Hepatocyte (in vitro differentiated cells): ENCODE data around the gene ALKBH4. TPM values are rescaled to one million over a fixed set of nuclear protein-coding genes. Genes with fewer than 3 reads are reported as not detected.
A peak's percentile ranks its signal among the peaks of the same experiment; 100 is the strongest.
"Not testable (repeated sequence)": the region's sequence is repeated elsewhere in the genome, so short reads cannot be mapped to it uniquely, and the experiment has no call there.

ENCODE experiments used
- DNase-seq: peaks from one replicate; pipeline ENCODE4 v3.0.0-alpha.2; 2016; ENCODE audit warnings: low spot score
- H2AFZ ChIP-seq: fragments of 200-600 bp; sonication (generic); 2 replicates; pipeline ENCODE4 v1.6.0; 2016; ENCODE audit warnings: antibody characterized with exemption, mild to moderate bottlenecking
- H3K27ac ChIP-seq: fragments of 200-600 bp; sonication (generic); 2 replicates; pipeline ENCODE4 v1.5.1; 2016; ENCODE audit warnings: mild to moderate bottlenecking
- H3K27me3 ChIP-seq: fragments of 200-600 bp; sonication (generic); 2 replicates; pipeline ENCODE4 v1.6.1; 2016
- H3K36me3 ChIP-seq: fragments of 200-600 bp; sonication (generic); replicated peaks from 2 replicates; pipeline ENCODE4 v1.5.1; 2016; ENCODE audit warnings: low read depth; ENCODE audit not compliant: insufficient read depth
- H3K4me1 ChIP-seq: fragments of 200-600 bp; sonication (generic); 2 replicates; pipeline ENCODE4 v1.5.1; 2016; ENCODE audit warnings: mild to moderate bottlenecking, moderate library complexity; ENCODE audit not compliant: insufficient read depth
- H3K4me2 ChIP-seq: fragments of 200-600 bp; sonication (generic); 2 replicates; pipeline ENCODE4 v1.6.0; 2016
- H3K4me3 ChIP-seq: fragments of 200-600 bp; sonication (generic); 2 replicates; pipeline ENCODE4 v1.5.1; 2016; ENCODE audit warnings: mild to moderate bottlenecking
- H3K79me2 ChIP-seq: fragments of 200-600 bp; sonication (generic); 2 replicates; pipeline ENCODE4 v1.6.0; 2017; ENCODE audit warnings: mild to moderate bottlenecking
- H3K9me2 ChIP-seq: fragments of 200-600 bp; sonication (generic); replicated peaks from 2 replicates; pipeline ENCODE4 v1.6.0; 2017; ENCODE audit warnings: mild to moderate bottlenecking; ENCODE audit not compliant: insufficient read depth
- H3K9me3 ChIP-seq: fragments of 200-600 bp; sonication (generic); 2 replicates; pipeline ENCODE4 v1.5.1; 2016; ENCODE audit warnings: low read depth, mild to moderate bottlenecking
- H4K20me1 ChIP-seq: fragments of 200-600 bp; sonication (generic); 2 replicates; pipeline ENCODE4 v1.6.0; 2016; ENCODE audit warnings: mild to moderate bottlenecking; ENCODE audit not compliant: insufficient read depth, poor library complexity, severe bottlenecking
- EZH2 ChIP-seq: fragments of 200-600 bp; sonication (generic); IDR thresholded peaks from 2 replicates; pipeline ENCODE4 v1.6.1; 2016; ENCODE audit warnings: antibody characterized with exemption, mild to moderate bottlenecking, borderline replicate concordance
- EZH2phosphoT487 ChIP-seq: fragments of 200-600 bp; sonication (generic); IDR thresholded peaks from one replicate; pipeline ENCODE4 v1.6.1; 2018; ENCODE audit warnings: antibody characterized with exemption, mild to moderate bottlenecking, low read depth, moderate library complexity; ENCODE audit not compliant: unreplicated experiment, severe bottlenecking
- WGBS: methylation state at CpG from one replicate; pipeline ENCODE4 v1.1.6; 2016; ENCODE audit warnings: low lambda C conversion rate; ENCODE audit errors: missing lambda C conversion rate; 5-methylcytosine and 5-hydroxymethylcytosine counted together
- polyA plus RNA-seq: library from polyadenylated mRNA; unstranded; fragments of >200 nt; fragmentation: Nextera tagmentation; extraction: Ambion mirVana; gene quantifications from 2 replicates; pipeline ENCODE4 v1.2.1, GENCODE V29; 2016
- total RNA-seq: library from RNA; depleted of rRNA; stranded (reverse); fragments of >200 nt; gene quantifications from 2 replicates; pipeline ENCODE4 v1.2.3, GENCODE V29; 2014
- TF ChIP-seq, protein P1 (sequence below): fragments of 200-600 bp; sonication (generic); IDR thresholded peaks from 2 replicates; pipeline ENCODE4 v1.5.1; 2016; ENCODE audit warnings: antibody characterized with exemption, mild to moderate bottlenecking; ENCODE audit not compliant: poor library complexity

ALKBH4 gene
- 10.1 and 13.3 TPM in 2 replicates for total RNA-seq
- polyA plus RNA-seq: 15.8 TPM in 2 replicates

DNA sequence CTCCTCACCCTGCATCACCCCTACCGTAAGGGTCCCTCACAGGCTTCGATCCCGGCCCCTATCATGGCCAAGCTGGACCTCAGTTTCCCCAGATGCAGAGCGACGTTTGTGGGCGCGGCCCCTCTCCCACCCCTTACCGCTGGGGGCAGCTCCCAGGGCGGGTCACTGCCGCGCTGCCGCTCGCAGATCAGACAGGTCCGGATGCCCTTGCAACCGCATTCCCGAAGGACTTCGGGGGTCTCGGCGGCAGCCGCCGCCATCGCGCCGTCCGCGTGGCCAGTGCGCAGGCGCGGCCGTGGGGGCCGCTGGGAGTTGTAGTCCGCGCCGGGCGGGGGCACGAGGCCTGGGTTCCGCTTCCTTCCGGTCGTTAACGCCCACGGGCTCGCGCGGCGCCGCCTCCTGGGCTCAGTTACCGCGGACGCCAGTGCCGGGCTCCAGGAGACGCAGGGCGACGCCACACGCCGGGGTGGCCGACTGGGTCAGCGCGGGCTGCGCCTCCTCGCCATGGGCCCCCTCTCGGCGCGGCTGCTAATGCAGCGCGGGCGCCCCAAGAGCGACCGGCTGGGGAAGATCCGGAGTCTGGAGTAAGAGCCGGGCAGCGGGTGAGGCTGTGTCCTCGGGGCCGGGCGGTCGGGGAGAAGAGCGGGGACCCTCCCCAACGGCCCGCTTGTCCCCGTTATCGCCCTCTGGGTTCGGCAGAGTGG is at the start of gene ALKBH4, which contains the start of gene LRWD1:
TSS of gene ALKBH4 (minus strand) at position 287 of the 704 bp plus-strand sequence. CDS start at position 260, 27 bp downstream.
TSS of gene LRWD1 (plus strand) at position 408 of the 704 bp plus-strand sequence. CDS start at position 505, 97 bp downstream.
- Histone ChIP-seq H3K4me2 (peak within 1 kb of the TSS; percentile 93), H3K9me2 (no peaks in the 10 kb centered on the region), H3K4me1 (peaks cover 7% of the 10 kb centered on the region), H3K4me3 (peak within 1 kb of the TSS; percentile 85), H3K36me3 (no peaks in the 10 kb centered on the region), H3K79me2 (peaks cover 27% of the 10 kb centered on the region), H3K27me3 (no peaks in the 10 kb centered on the region), H3K9me3 (no peaks in the 10 kb centered on the region), H2AFZ (peak within 1 kb of the TSS; percentile 96), H3K27ac (no peak within 1 kb of the TSS), H4K20me1 (no peaks in the 10 kb centered on the region)
- DNase-seq: peak; percentile 97
- TF ChIP-seq, protein P1, sequence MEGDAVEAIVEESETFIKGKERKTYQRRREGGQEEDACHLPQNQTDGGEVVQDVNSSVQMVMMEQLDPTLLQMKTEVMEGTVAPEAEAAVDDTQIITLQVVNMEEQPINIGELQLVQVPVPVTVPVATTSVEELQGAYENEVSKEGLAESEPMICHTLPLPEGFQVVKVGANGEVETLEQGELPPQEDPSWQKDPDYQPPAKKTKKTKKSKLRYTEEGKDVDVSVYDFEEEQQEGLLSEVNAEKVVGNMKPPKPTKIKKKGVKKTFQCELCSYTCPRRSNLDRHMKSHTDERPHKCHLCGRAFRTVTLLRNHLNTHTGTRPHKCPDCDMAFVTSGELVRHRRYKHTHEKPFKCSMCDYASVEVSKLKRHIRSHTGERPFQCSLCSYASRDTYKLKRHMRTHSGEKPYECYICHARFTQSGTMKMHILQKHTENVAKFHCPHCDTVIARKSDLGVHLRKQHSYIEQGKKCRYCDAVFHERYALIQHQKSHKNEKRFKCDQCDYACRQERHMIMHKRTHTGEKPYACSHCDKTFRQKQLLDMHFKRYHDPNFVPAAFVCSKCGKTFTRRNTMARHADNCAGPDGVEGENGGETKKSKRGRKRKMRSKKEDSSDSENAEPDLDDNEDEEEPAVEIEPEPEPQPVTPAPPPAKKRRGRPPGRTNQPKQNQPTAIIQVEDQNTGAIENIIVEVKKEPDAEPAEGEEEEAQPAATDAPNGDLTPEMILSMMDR: peak; percentile 9
- TF ChIP-seq EZH2 (no peak), EZH2phosphoT487 (no peak)
- 2% methylated on average over 33 of the region's 81 CpGs for WGBS

- H4K20me1 ChIP-seq, H3K36me3 ChIP-seq, H3K27me3 ChIP-seq, H3K4me3 ChIP-seq, H3K4me2 ChIP-seq, H3K4me1 ChIP-seq, H3K9me3 ChIP-seq, H3K79me2 ChIP-seq, H3K27ac ChIP-seq, H2AFZ ChIP-seq, H3K9me2 ChIP-seq: not testable (repeated sequence)
- WGBS: 40% methylated on average over 1 of the region's 5 CpGs
- DNase-seq: peak; percentile 77
These were observed 48.1 kb upstream of the ALKBH4 start for GRCh38 chr7:102512642-102513221.

DNA sequence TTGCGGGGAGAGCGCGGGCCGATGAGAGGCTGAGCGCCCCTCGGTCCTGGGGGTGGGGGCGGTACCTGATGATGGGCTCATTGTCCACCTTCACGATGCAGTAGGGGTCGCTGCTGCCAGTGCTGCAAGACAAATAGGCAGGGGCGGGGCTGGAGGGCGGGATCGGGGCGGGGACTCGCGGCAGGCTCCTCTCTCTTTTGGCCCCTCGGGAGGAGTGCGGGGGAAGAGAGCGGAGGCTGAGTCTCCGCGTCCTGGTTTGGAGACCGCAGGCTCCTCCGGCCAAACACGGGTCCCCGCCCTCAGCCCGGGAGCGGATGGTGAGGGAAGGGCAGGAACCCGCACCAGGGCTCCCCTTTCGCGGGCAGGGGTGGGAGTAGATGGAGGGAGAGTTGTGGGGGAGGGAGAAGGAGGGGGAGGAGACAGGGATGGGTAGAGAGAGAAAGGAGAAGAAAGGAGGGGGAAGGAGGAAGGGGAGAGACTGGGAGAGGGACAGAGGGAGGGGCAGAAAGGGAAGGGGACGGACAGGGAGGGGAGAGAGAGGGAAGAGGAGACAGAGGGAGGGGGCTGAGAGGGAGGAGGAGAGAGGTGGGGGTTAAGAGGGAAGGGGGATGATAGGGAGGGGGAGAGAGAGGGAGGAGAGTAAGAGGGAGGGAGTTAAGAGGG is 47.3 kb upstream of the ALKBH4 start:
- no CpG with 5 or more reads among the region's 30 CpGs for WGBS

GRCh38 chr7:102510575-102510974 is 45.9 kb upstream of the ALKBH4 start:
- not testable (repeated sequence) for H4K20me1 ChIP-seq, H3K36me3 ChIP-seq, H3K4me3 ChIP-seq, H3K79me2 ChIP-seq, H3K27ac ChIP-seq, H3K4me1 ChIP-seq, H3K9me3 ChIP-seq, H3K4me2 ChIP-seq, DNase-seq, H3K27me3 ChIP-seq, H2AFZ ChIP-seq, H3K9me2 ChIP-seq
- 95% methylated on average over 5 of the region's 8 CpGs for WGBS

More for the DNA sequence above, 47.3 kb upstream of the ALKBH4 start:
- H3K4me1 ChIP-seq, H4K20me1 ChIP-seq, H3K27ac ChIP-seq, H3K36me3 ChIP-seq, H3K9me3 ChIP-seq, H3K4me2 ChIP-seq, H3K27me3 ChIP-seq, H2AFZ ChIP-seq, H3K4me3 ChIP-seq, H3K79me2 ChIP-seq, H3K9me2 ChIP-seq, DNase-seq: not testable (repeated sequence)

DNA sequence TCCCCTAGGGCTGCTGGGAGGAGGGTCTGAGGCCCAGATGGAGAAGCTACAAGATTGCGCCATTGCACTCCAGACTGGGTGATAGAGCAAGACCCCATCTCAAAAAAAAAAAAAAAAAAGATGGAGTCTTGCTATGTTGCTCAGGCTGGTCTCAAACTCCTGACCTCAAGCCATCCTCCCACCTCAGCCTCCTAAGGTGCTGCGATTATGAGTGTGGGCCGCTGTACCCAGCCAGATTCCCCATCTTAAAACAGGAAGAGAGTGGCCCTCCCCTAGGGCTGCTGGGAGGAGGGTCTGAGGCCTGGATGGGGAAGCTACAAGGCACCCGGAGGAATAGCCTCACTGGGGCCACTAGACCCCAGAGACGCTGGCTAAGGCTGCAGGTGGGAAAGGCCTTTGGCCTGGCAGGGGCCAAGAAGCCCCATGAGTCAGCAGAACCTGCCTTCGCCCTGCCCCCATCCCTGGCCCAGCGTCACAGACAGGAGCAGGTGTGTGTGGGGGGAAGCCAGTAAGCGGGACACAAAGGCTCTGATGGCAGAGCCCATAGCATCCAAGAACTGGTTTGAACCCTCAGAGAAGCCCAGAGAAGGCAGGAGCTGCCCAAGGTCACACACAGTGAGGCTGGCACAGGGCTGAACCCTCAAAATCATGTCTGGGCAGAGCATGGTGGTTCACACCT is 42.9 kb upstream of the ALKBH4 start:
- WGBS: 85% methylated on average over 3 of the region's 8 CpGs

GRCh38 chr7:102505298-102506185 is 40.9 kb upstream of the ALKBH4 start:
- 86% methylated on average over 5 of the region's 24 CpGs for WGBS
- not testable (repeated sequence) for H3K4me2 ChIP-seq

More for the DNA sequence above, 42.9 kb upstream of the ALKBH4 start:
- not testable (repeated sequence) for H2AFZ ChIP-seq, H3K4me1 ChIP-seq, H3K4me3 ChIP-seq, H4K20me1 ChIP-seq, H3K36me3 ChIP-seq, H3K4me2 ChIP-seq, H3K9me2 ChIP-seq, H3K79me2 ChIP-seq, H3K9me3 ChIP-seq, H3K27me3 ChIP-seq, DNase-seq, H3K27ac ChIP-seq

More at GRCh38 chr7:102505298-102506185, 40.9 kb upstream of the ALKBH4 start:
- not testable (repeated sequence) for H3K4me1 ChIP-seq, H3K9me3 ChIP-seq, H3K27ac ChIP-seq, H2AFZ ChIP-seq, DNase-seq, H3K27me3 ChIP-seq, H4K20me1 ChIP-seq, H3K36me3 ChIP-seq, H3K4me3 ChIP-seq, H3K9me2 ChIP-seq, H3K79me2 ChIP-seq
